IPS-15b (cell line): ENCODE data around the gene ITGA3.

Experiments used
- H3K27me3 ChIP-seq: one replicate; pipeline ENCODE4 v1.6.1; 2013; ENCODE audit warnings: low read length; ENCODE audit not compliant: control insufficient read depth, insufficient read depth
- H3K36me3 ChIP-seq: one replicate; pipeline ENCODE4 v1.6.1; 2013; ENCODE audit warnings: low read length; ENCODE audit not compliant: control insufficient read depth, insufficient read depth
- H3K4me1 ChIP-seq: one replicate; pipeline ENCODE4 v1.6.1; 2013; ENCODE audit warnings: mild to moderate bottlenecking, low read length; ENCODE audit not compliant: control insufficient read depth, insufficient read depth
- H3K4me3 ChIP-seq: one replicate; pipeline ENCODE4 v1.5.1; 2013; ENCODE audit warnings: low read depth, low read length
- H3K9ac ChIP-seq: one replicate; pipeline ENCODE4 v1.6.1; 2013; ENCODE audit warnings: low read depth, mild to moderate bottlenecking, low read length
- H3K9me3 ChIP-seq: one replicate; pipeline ENCODE4 v1.6.1; 2013; ENCODE audit warnings: mild to moderate bottlenecking, low read length; ENCODE audit not compliant: control insufficient read depth, insufficient read depth

The ITGA3 gene

GRCh38 chr17:50098583-50098982, 42.7 kb downstream of the ITGA3 start:
- no peak overlapping the region for H3K4me3 ChIP-seq
- H3K27me3 ChIP-seq = no peaks in the 10 kb centered on the region
- H3K9ac ChIP-seq = no peak overlapping the region
- H3K36me3 ChIP-seq = peaks cover 3% of the 10 kb centered on the region
- H3K4me1 ChIP-seq = peaks cover 8% of the 10 kb centered on the region
- H3K9me3 ChIP-seq = no peaks in the 10 kb centered on the region

- no peak overlapping the region for H3K9ac ChIP-seq
- H3K9me3 ChIP-seq = no peaks in the 10 kb centered on the region
- no peak overlapping the region for H3K4me3 ChIP-seq
- peaks cover 8% of the 10 kb centered on the region for H3K4me1 ChIP-seq
- no peaks in the 10 kb centered on the region for H3K27me3 ChIP-seq
- H3K36me3 ChIP-seq = peaks cover 3% of the 10 kb centered on the region
Observed at GRCh38 chr17:50099003-50099402, 43.1 kb downstream of the ITGA3 start.

GRCh38 chr17:50100480-50100883, 44.6 kb downstream of the ITGA3 start:
- peaks cover 3% of the 10 kb centered on the region for H3K36me3 ChIP-seq
- H3K4me1 ChIP-seq = peaks cover 8% of the 10 kb centered on the region
- H3K27me3 ChIP-seq = no peaks in the 10 kb centered on the region

GRCh38 chr17:50100921-50101345, 45.0 kb downstream of the ITGA3 start:
- peak overlapping the region; percentile 2 for H3K9ac ChIP-seq
- peaks cover 3% of the 10 kb centered on the region for H3K36me3 ChIP-seq
- no peaks in the 10 kb centered on the region for H3K27me3 ChIP-seq
- H3K4me3 ChIP-seq = peak overlapping the region; percentile 22
- H3K4me1 ChIP-seq = peaks cover 8% of the 10 kb centered on the region
- no peaks in the 10 kb centered on the region for H3K9me3 ChIP-seq

More at GRCh38 chr17:50100480-50100883, 44.6 kb downstream of the ITGA3 start:
- Histone ChIP-seq H3K4me3 (no peak overlapping the region), H3K9me3 (no peaks in the 10 kb centered on the region), H3K9ac (peak overlapping the region; percentile 2)

GRCh38 chr17:50101346-50102163, 45.6 kb downstream of the ITGA3 start:
- Histone ChIP-seq H3K27me3 (no peaks in the 10 kb centered on the region), H3K9ac (peak overlapping the region; percentile 65), H3K9me3 (no peaks in the 10 kb centered on the region), H3K36me3 (peaks cover 3% of the 10 kb centered on the region), H3K4me1 (peaks cover 8% of the 10 kb centered on the region), H3K4me3 (peak overlapping the region; percentile 22)

- Histone ChIP-seq H3K36me3 (no peaks in the 10 kb centered on the region), H3K27me3 (no peaks in the 10 kb centered on the region), H3K9ac (peak overlapping the region; percentile 65), H3K9me3 (no peaks in the 10 kb centered on the region), H3K4me1 (peaks cover 8% of the 10 kb centered on the region), H3K4me3 (no peak overlapping the region)
Observed at GRCh38 chr17:50102164-50102991, 46.5 kb downstream of the ITGA3 start.

- Histone ChIP-seq H3K9ac (no peak overlapping the region), H3K4me1 (peaks cover 8% of the 10 kb centered on the region), H3K27me3 (no peaks in the 10 kb centered on the region), H3K9me3 (no peaks in the 10 kb centered on the region), H3K36me3 (peaks cover 3% of the 10 kb centered on the region), H3K4me3 (no peak overlapping the region)
Observed at GRCh38 chr17:50103252-50103651, 47.3 kb downstream of the ITGA3 start.

- Histone ChIP-seq H3K36me3 (peaks cover 5% of the 10 kb centered on the region), H3K27me3 (no peaks in the 10 kb centered on the region), H3K4me3 (no peak overlapping the region), H3K4me1 (peaks cover 8% of the 10 kb centered on the region), H3K9ac (no peak overlapping the region), H3K9me3 (no peaks in the 10 kb centered on the region)
Observed at GRCh38 chr17:50103941-50104340, 48.0 kb downstream of the ITGA3 start.

GRCh38 chr17:50105811-50106210, 49.9 kb downstream of the ITGA3 start:
- Histone ChIP-seq H3K27me3 (no peaks in the 10 kb centered on the region), H3K9ac (no peak overlapping the region), H3K9me3 (no peaks in the 10 kb centered on the region), H3K4me1 (peaks cover 6% of the 10 kb centered on the region), H3K36me3 (peaks cover 13% of the 10 kb centered on the region), H3K4me3 (no peak overlapping the region)

- Histone ChIP-seq H3K27me3 (no peaks in the 10 kb centered on the region), H3K4me1 (no peaks in the 10 kb centered on the region), H3K9ac (no peak overlapping the region), H3K9me3 (no peaks in the 10 kb centered on the region), H3K36me3 (peaks cover 13% of the 10 kb centered on the region), H3K4me3 (no peak overlapping the region)
Observed at GRCh38 chr17:50106393-50107131, 50.7 kb downstream of the ITGA3 start.

GRCh38 chr17:50107790-50108414, 52.0 kb downstream of the ITGA3 start:
- H3K27me3 ChIP-seq = no peaks in the 10 kb centered on the region
- peaks cover 13% of the 10 kb centered on the region for H3K36me3 ChIP-seq
- H3K4me3 ChIP-seq = no peak overlapping the region
- H3K9me3 ChIP-seq = no peaks in the 10 kb centered on the region
- H3K9ac ChIP-seq = no peak overlapping the region
- H3K4me1 ChIP-seq = no peaks in the 10 kb centered on the region
